A172 (cell line): ENCODE data around the gene CPNE4. TPM values are rescaled to one million over a fixed set of nuclear protein-coding genes. Genes with fewer than 3 reads are reported as not detected.

Source experiments
- DNase-seq: peaks from one replicate; pipeline ENCODE4 v3.0.0-alpha.2; 2015; ENCODE audit warnings: low spot score
- total RNA-seq: library from RNA; depleted of rRNA; stranded (reverse); fragments of >200 nt; shearing (Covaris generic); gene quantifications from 2 replicates; pipeline ENCODE4 v1.2.3, GENCODE V29; 2014

The CPNE4 gene
- total RNA-seq, 1 experiment from 2014 or later = not detected

GRCh38 chr3:131881777-131882176 is 153.0 kb downstream of the CPNE4 start:
- DNase-seq = no peak

GRCh38 chr3:131880948-131881347 is 153.9 kb downstream of the CPNE4 start:
- no peak for DNase-seq

GRCh38 chr3:131868203-131868602 is 166.6 kb downstream of the CPNE4 start:
- DNase-seq = no peak

GRCh38 chr3:131856171-131856570 is 178.6 kb downstream of the CPNE4 start:
- no peak for DNase-seq

- no peak for DNase-seq
These were observed 184.6 kb downstream of the CPNE4 start for GRCh38 chr3:131850223-131850622.

GRCh38 chr3:131849616-131850015 is 185.2 kb downstream of the CPNE4 start:
- DNase-seq = no peak

GRCh38 chr3:131847966-131848510 is 186.8 kb downstream of the CPNE4 start:
- DNase-seq = no peak

GRCh38 chr3:131846296-131846924 is 188.4 kb downstream of the CPNE4 start:
- DNase-seq = no peak

GRCh38 chr3:131843174-131843573 is 191.6 kb downstream of the CPNE4 start:
- no peak for DNase-seq

GRCh38 chr3:131840156-131840797 is 194.5 kb downstream of the CPNE4 start:
- no peak for DNase-seq

GRCh38 chr3:131835906-131836305 is 198.9 kb downstream of the CPNE4 start:
- DNase-seq = no peak

- no peak for DNase-seq
These were observed 203.2 kb downstream of the CPNE4 start for GRCh38 chr3:131831608-131832007.

- DNase-seq = no peak
These were observed 213.5 kb downstream of the CPNE4 start for GRCh38 chr3:131821191-131821762.

- no peak for DNase-seq
These were observed 215.3 kb downstream of the CPNE4 start for GRCh38 chr3:131819381-131820055.

GRCh38 chr3:131812433-131812832 is 222.4 kb downstream of the CPNE4 start:
- no peak for DNase-seq

- DNase-seq = no peak
These were observed 223.3 kb downstream of the CPNE4 start for GRCh38 chr3:131811481-131811880.

- DNase-seq = no peak
These were observed 227.0 kb downstream of the CPNE4 start for GRCh38 chr3:131807822-131808221.

- DNase-seq = no peak
These were observed 228.1 kb downstream of the CPNE4 start for GRCh38 chr3:131806736-131807135.

- no peak for DNase-seq
These were observed 230.2 kb downstream of the CPNE4 start for GRCh38 chr3:131804565-131805133.

- no peak for DNase-seq
These were observed 231.7 kb downstream of the CPNE4 start for GRCh38 chr3:131803113-131803512.

GRCh38 chr3:131802029-131802428 is 232.8 kb downstream of the CPNE4 start:
- DNase-seq = no peak

GRCh38 chr3:131801566-131801965 is 233.2 kb downstream of the CPNE4 start:
- DNase-seq = no peak
